Bronchial epithelial cell (primary cell): Measurements from ENCODE around the gene LDLRAD3. TPM values are rescaled to one million over a fixed set of nuclear protein-coding genes. Genes with fewer than 3 reads are reported as not detected.

ENCODE experiments used
- DNase-seq: peaks from one replicate; pipeline ENCODE4 v3.0.0-alpha.2; 2010; ENCODE audit warnings: low read depth
- FAIRE-seq: peaks from 2 replicates; lab custom pipeline; 2011; peaks lifted over from hg19 to GRCh38; lab: Jason Lieb, UNC
- H3K27me3 ChIP-seq: 2 replicates; pipeline ENCODE4 v1.5.1; 2011; ENCODE audit warnings: low read length; ENCODE audit not compliant: control insufficient read depth, insufficient read depth
- H3K36me3 ChIP-seq: 2 replicates; pipeline ENCODE4 v1.5.1; 2011; ENCODE audit warnings: low read length; ENCODE audit not compliant: control insufficient read depth, insufficient read depth
- H3K4me3 ChIP-seq: 2 replicates; pipeline ENCODE4 v1.5.1; 2011; ENCODE audit warnings: mild to moderate bottlenecking, low read depth, low read length, control low read depth
- CTCF ChIP-seq: IDR thresholded peaks from 2 replicates; pipeline ENCODE4 v1.5.1; 2011; ENCODE audit warnings: mild to moderate bottlenecking, moderate library complexity, low read length, control low read depth, inconsistent platforms; ENCODE audit not compliant: insufficient read depth, severe bottlenecking
- total RNA-seq: library from RNA; depleted of rRNA; stranded (reverse); fragments of >200 nt; gene quantifications from 2 replicates; pipeline ENCODE4 v1.2.1, GENCODE V29; 2014

The LDLRAD3 gene
- total RNA-seq, 1 donor from 2014 or later = 4.7 TPM

- no peaks in the 10 kb centered on the region for H3K27me3 ChIP-seq
- FAIRE-seq (no peak), DNase-seq (no peak)
- H3K36me3 ChIP-seq = no peaks in the 10 kb centered on the region
- TF ChIP-seq CTCF = no peak
- no peak overlapping the region for H3K4me3 ChIP-seq
Measured at GRCh38 chr11:36235750-36236149, 291.9 kb downstream of the LDLRAD3 start.

- FAIRE-seq (no peak), DNase-seq (no peak)
- no peaks in the 10 kb centered on the region for H3K36me3 ChIP-seq
- no peak for TF ChIP-seq CTCF
- no peaks in the 10 kb centered on the region for H3K27me3 ChIP-seq
- H3K4me3 ChIP-seq = no peak overlapping the region
Measured at GRCh38 chr11:36237391-36237790, 293.5 kb downstream of the LDLRAD3 start.

- Histone ChIP-seq H3K36me3 (no peaks in the 10 kb centered on the region), H3K27me3 (no peaks in the 10 kb centered on the region), H3K4me3 (no peak overlapping the region)
- no peak for TF ChIP-seq CTCF
- FAIRE-seq (no peak), DNase-seq (no peak)
Measured at GRCh38 chr11:36238036-36238631, 294.3 kb downstream of the LDLRAD3 start.

GRCh38 chr11:36238881-36239280, 295.0 kb downstream of the LDLRAD3 start:
- TF ChIP-seq CTCF = no peak
- no peaks in the 10 kb centered on the region for H3K36me3 ChIP-seq
- no peak overlapping the region for H3K4me3 ChIP-seq
- no peaks in the 10 kb centered on the region for H3K27me3 ChIP-seq
- FAIRE-seq (no peak), DNase-seq (no peak)

DNA sequence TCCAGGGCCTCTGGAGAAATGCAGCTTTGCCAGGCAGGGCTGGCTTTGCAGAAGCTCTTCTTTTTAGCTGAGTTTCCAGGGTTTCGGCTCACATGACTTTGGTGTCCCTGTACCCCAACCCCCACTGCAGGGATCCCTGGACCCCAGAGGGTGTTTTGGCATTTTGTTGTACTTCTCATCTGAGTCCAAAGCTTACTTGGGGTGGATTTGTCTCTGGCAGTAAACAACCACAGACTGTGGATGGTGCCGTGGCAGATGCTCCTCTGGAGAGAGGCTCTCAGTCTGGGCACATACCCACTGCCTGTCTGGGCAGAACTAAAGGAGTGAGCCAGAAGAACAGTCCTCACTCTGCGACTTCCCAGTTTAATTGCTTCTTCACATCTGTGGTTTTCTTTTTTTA, 295.8 kb downstream of the LDLRAD3 start:
- no peak for TF ChIP-seq CTCF
- no peaks in the 10 kb centered on the region for H3K36me3 ChIP-seq
- DNase-seq = no peak
- no peak for FAIRE-seq
- no peak overlapping the region for H3K4me3 ChIP-seq
- H3K27me3 ChIP-seq = no peaks in the 10 kb centered on the region

GRCh38 chr11:36240173-36240572, 296.3 kb downstream of the LDLRAD3 start:
- TF ChIP-seq CTCF = no peak
- FAIRE-seq = no peak
- no peaks in the 10 kb centered on the region for H3K27me3 ChIP-seq
- no peak overlapping the region for H3K4me3 ChIP-seq
- no peaks in the 10 kb centered on the region for H3K36me3 ChIP-seq
- DNase-seq = no peak
